Hepatocyte (in vitro differentiated cells): ENCODE measurements around the gene CLIC5.

Experiments used
- CTCF ChIP-seq: fragments of 200-600 bp; sonication (generic); IDR thresholded peaks from 2 replicates; pipeline ENCODE4 v1.5.1; 2016; ENCODE audit warnings: antibody characterized with exemption, mild to moderate bottlenecking; ENCODE audit not compliant: poor library complexity
- EZH2phosphoT487 ChIP-seq: fragments of 200-600 bp; sonication (generic); IDR thresholded peaks from one replicate; pipeline ENCODE4 v1.6.1; 2018; ENCODE audit warnings: antibody characterized with exemption, mild to moderate bottlenecking, low read depth, moderate library complexity; ENCODE audit not compliant: unreplicated experiment, severe bottlenecking

DNA sequence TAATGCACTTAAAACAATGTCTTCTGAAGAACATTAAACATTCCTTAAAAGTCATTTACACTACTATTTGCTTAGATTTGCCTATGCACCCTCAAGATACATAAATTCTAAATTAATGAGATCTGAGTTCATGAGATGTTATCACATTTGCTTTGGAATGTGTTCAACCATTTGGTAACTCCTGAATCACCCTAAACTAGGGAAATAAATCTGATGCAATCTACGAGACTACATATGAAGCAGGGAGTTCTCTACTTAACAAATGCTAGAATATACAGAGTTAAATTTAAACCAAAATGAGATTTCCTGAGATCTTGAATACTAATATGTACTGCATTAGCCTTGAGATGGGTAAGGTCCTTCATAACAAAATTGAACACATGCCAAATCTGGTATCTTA, 170.1 kb downstream of the CLIC5 start:
- no peak for TF ChIP-seq CTCF
- no peak for TF ChIP-seq EZH2phosphoT487
